ENCODE results near the gene C4orf50.
"Not testable (repeated sequence)": the region's sequence is repeated elsewhere in the genome, so short reads cannot be mapped to it uniquely, and the experiment has no call there.

The C4orf50 gene

GRCh38 chr4:5874811-5875449 is 143.3 kb downstream of the C4orf50 start:
- in situ Hi-C loops (cut with HindIII; ENCODE audit: low sequenced_read_pairs): no loop called here

GRCh38 chr4:5870701-5871100 is 147.5 kb downstream of the C4orf50 start:
- in situ Hi-C loops (cut with HindIII; ENCODE audit: low sequenced_read_pairs): no loop called here

- in situ Hi-C loops (cut with HindIII; ENCODE audit: low sequenced_read_pairs): no loop called here
These were observed 148.1 kb downstream of the C4orf50 start for GRCh38 chr4:5869966-5870619.

GRCh38 chr4:5867866-5868265 is 150.4 kb downstream of the C4orf50 start:
- in situ Hi-C loops (cut with HindIII; ENCODE audit: low sequenced_read_pairs): no loop called here

- in situ Hi-C loops (cut with HindIII; ENCODE audit: low sequenced_read_pairs): no loop called here
These were observed 151.1 kb downstream of the C4orf50 start for GRCh38 chr4:5866841-5867813.

- in situ Hi-C loops (cut with HindIII; ENCODE audit: low sequenced_read_pairs): no loop called here
These were observed 152.2 kb downstream of the C4orf50 start for GRCh38 chr4:5865896-5866599.

GRCh38 chr4:5863461-5864113 is 154.6 kb downstream of the C4orf50 start:
- in situ Hi-C loops (cut with HindIII; ENCODE audit: low sequenced_read_pairs): no loop called here

GRCh38 chr4:5858020-5858769 is 160.0 kb downstream of the C4orf50 start:
- in situ Hi-C loops (cut with HindIII; ENCODE audit: low sequenced_read_pairs): no loop called here

- in situ Hi-C loops (cut with HindIII; ENCODE audit: low sequenced_read_pairs): no loop called here
These were observed 161.0 kb downstream of the C4orf50 start for GRCh38 chr4:5857199-5857598.

- in situ Hi-C loops (cut with HindIII; ENCODE audit: low sequenced_read_pairs): not testable (repeated sequence)
These were observed 161.9 kb downstream of the C4orf50 start for GRCh38 chr4:5856362-5856761.

- in situ Hi-C loops (cut with HindIII; ENCODE audit: low sequenced_read_pairs): no loop called here
These were observed 163.3 kb downstream of the C4orf50 start for GRCh38 chr4:5854929-5855328.

GRCh38 chr4:5852523-5853202 is 165.6 kb downstream of the C4orf50 start:
- in situ Hi-C loops (cut with HindIII; ENCODE audit: low sequenced_read_pairs): no loop called here

- in situ Hi-C loops (cut with HindIII; ENCODE audit: low sequenced_read_pairs): no loop called here
These were observed 166.5 kb downstream of the C4orf50 start for GRCh38 chr4:5851637-5852301.

Measured in DLD1 (cell line).